Ishikawa (cell line): Measurements from ENCODE around the gene CSRP1.
A peak's percentile ranks its signal among the peaks of the same experiment; 100 is the strongest.

Experiments used
- CEBPB ChIP-seq: IDR thresholded peaks from 2 replicates; pipeline ENCODE4 v1.6.1; 2012
- CREB1 ChIP-seq: IDR thresholded peaks from 2 replicates; pipeline ENCODE4 v1.6.1; 2012; ENCODE audit warnings: low read depth
- EGR1 ChIP-seq: IDR thresholded peaks from 2 replicates; pipeline ENCODE4 v1.6.1; 2012
- EP300 ChIP-seq: IDR thresholded peaks from 2 replicates; pipeline ENCODE4 v1.6.1; 2012; ENCODE audit warnings: borderline replicate concordance
- FOXM1 ChIP-seq: IDR thresholded peaks from 2 replicates; pipeline ENCODE4 v1.6.1; 2012; ENCODE audit warnings: low read depth, borderline replicate concordance
- RAD21 ChIP-seq: IDR thresholded peaks from 2 replicates; pipeline ENCODE4 v1.6.1; 2012; ENCODE audit warnings: low read depth
- TAF1 ChIP-seq: IDR thresholded peaks from 2 replicates; pipeline ENCODE4 v1.6.1; 2012; ENCODE audit warnings: low read depth, mild to moderate bottlenecking
- TCF12 ChIP-seq: IDR thresholded peaks from 2 replicates; pipeline ENCODE4 v1.6.1; 2012; ENCODE audit warnings: low read depth
- USF1 ChIP-seq: IDR thresholded peaks from 2 replicates; pipeline ENCODE4 v1.6.1; 2012
- YY1 ChIP-seq: IDR thresholded peaks from 2 replicates; pipeline ENCODE4 v1.6.1; 2012; ENCODE audit warnings: low read depth
- ZBTB7A ChIP-seq: IDR thresholded peaks from 2 replicates; pipeline ENCODE4 v1.6.1; 2012; ENCODE audit warnings: low read depth
- TF ChIP-seq, protein P1 (sequence below): IDR thresholded peaks from 2 replicates; pipeline ENCODE4 v1.6.1; 2012; ENCODE audit warnings: low read depth, mild to moderate bottlenecking
- TF ChIP-seq, protein P2 (sequence below): IDR thresholded peaks from 2 replicates; pipeline ENCODE4 v1.6.1; 2012

- TF ChIP-seq EGR1, result no peak
- TF ChIP-seq, protein P1, sequence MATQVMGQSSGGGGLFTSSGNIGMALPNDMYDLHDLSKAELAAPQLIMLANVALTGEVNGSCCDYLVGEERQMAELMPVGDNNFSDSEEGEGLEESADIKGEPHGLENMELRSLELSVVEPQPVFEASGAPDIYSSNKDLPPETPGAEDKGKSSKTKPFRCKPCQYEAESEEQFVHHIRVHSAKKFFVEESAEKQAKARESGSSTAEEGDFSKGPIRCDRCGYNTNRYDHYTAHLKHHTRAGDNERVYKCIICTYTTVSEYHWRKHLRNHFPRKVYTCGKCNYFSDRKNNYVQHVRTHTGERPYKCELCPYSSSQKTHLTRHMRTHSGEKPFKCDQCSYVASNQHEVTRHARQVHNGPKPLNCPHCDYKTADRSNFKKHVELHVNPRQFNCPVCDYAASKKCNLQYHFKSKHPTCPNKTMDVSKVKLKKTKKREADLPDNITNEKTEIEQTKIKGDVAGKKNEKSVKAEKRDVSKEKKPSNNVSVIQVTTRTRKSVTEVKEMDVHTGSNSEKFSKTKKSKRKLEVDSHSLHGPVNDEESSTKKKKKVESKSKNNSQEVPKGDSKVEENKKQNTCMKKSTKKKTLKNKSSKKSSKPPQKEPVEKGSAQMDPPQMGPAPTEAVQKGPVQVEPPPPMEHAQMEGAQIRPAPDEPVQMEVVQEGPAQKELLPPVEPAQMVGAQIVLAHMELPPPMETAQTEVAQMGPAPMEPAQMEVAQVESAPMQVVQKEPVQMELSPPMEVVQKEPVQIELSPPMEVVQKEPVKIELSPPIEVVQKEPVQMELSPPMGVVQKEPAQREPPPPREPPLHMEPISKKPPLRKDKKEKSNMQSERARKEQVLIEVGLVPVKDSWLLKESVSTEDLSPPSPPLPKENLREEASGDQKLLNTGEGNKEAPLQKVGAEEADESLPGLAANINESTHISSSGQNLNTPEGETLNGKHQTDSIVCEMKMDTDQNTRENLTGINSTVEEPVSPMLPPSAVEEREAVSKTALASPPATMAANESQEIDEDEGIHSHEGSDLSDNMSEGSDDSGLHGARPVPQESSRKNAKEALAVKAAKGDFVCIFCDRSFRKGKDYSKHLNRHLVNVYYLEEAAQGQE, result no peak
- no peak for TF ChIP-seq USF1
- TF ChIP-seq YY1, result peak; percentile 22; the same call in 1 of the 2 replicates
- peak; percentile 37; the same call in 1 of the 2 replicates for TF ChIP-seq EP300
- TF ChIP-seq RAD21, result no peak
- no peak for TF ChIP-seq TAF1
- TF ChIP-seq, protein P2, sequence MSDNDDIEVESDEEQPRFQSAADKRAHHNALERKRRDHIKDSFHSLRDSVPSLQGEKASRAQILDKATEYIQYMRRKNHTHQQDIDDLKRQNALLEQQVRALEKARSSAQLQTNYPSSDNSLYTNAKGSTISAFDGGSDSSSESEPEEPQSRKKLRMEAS, result peak; percentile 91
- no peak for TF ChIP-seq CEBPB
- no peak for TF ChIP-seq CREB1
- TF ChIP-seq TCF12, result peak; percentile 49; the same call in 1 of the 2 replicates
- TF ChIP-seq ZBTB7A, result no peak
- TF ChIP-seq FOXM1, result no peak
Observed at GRCh38 chr1:201461645-201462441, 45.1 kb downstream of the CSRP1 start.
